Aorta (tissue), 5 donors: ENCODE measurements around the gene TXLNG. TPM values are rescaled to one million over a fixed set of nuclear protein-coding genes. Genes with fewer than 3 reads are reported as not detected.
A peak's percentile ranks its signal among the peaks of the same experiment; 100 is the strongest.

Experiments
- ATAC-seq: fragments of 200-7000 bp; cut with Tn5 transposase; one replicate; pipeline ENCODE4 v1.9.1; 2022; ENCODE audit warnings: moderate library complexity; ENCODE audit not compliant: low FRiP score
- DNase-seq, 2 donors: peaks; one replicate each; pipeline ENCODE4 v3.0.0-alpha.2; 2020
- H3K27ac ChIP-seq, 2 donors: one replicate each; pipeline ENCODE4 v1.5.1; 2013; ENCODE audit warnings: low read length in 2 of 2, mild to moderate bottlenecking in 2 of 2, moderate library complexity in 2 of 2, control low read depth in 1 of 2, inconsistent platforms in 1 of 2, low read depth in 1 of 2
- H3K27me3 ChIP-seq, 2 donors: one replicate each; pipeline ENCODE4 v1.6.1; 2013; ENCODE audit warnings: control low read depth in 1 of 2, low read length in 1 of 2, mild to moderate bottlenecking in 1 of 2, moderate library complexity in 1 of 2; ENCODE audit not compliant: insufficient read depth in 2 of 2, control insufficient read depth in 1 of 2
- H3K36me3 ChIP-seq, 2 donors: one replicate each; pipeline ENCODE4 v1.6.1; 2013; ENCODE audit warnings: control low read depth in 1 of 2, low read length in 1 of 2, mild to moderate bottlenecking in 1 of 2; ENCODE audit not compliant: insufficient read depth in 2 of 2, control insufficient read depth in 1 of 2
- H3K4me1 ChIP-seq, 2 donors: one replicate each; pipeline ENCODE4 v1.6.1; 2013; ENCODE audit warnings: low read length in 2 of 2, control low read depth in 1 of 2, mild to moderate bottlenecking in 1 of 2, moderate library complexity in 1 of 2; ENCODE audit not compliant: insufficient read depth in 2 of 2, control insufficient read depth in 1 of 2
- H3K4me3 ChIP-seq, 2 donors: one replicate each; pipeline ENCODE4 v1.5.1; 2013; ENCODE audit warnings: low read length in 2 of 2, control low read depth in 1 of 2, mild to moderate bottlenecking in 1 of 2
- H3K9me3 ChIP-seq: one replicate; pipeline ENCODE4 v1.6.1; 2013; ENCODE audit warnings: mild to moderate bottlenecking, low read length; ENCODE audit not compliant: control insufficient read depth
- WGBS, 2 donors: extraction: QIAGEN DNeasy Blood & Tissue Kit; methylation state at CpG; one replicate each; pipeline ENCODE4 v1.1.7; 2013; 5-methylcytosine and 5-hydroxymethylcytosine counted together
- intact Hi-C, 2 donors: fragments of 100-400 bp; cut with DNase I; formaldehyde crosslinking; loops; one replicate each; pipeline versions ENCODE4 v1.14.2 to v1.15.0; 2022
- polyA plus RNA-seq, 2 donors: library from polyadenylated mRNA; stranded (reverse); fragments of 200-250 nt; gene quantifications; one replicate each; pipeline ENCODE4 v1.2.3, GENCODE V29; 2013
- total RNA-seq, 2 donors: library from RNA; stranded (reverse); fragmentation: NEBNext Ultra II Directional; extraction: Animal tissue kit (Norgen Biotek cat#: 25700); gene quantifications; one replicate each; pipeline ENCODE4 v1.2.1, GENCODE V29; 2021
- donor health status: healthy with polysubstance abuse.
- donor health status: Bipolar disorder and iron deficiency.
- donor health status: DM: no; HTN: no; CAD: no.
- donor health status: DM: no; HTN: no; CAD: no.
- donor health status: DM: yes; HTN: yes; CAD: no.

The TXLNG gene
- total and polyA plus RNA-seq, 4 donors, result 3.6 to 11.8 (median 10.3) TPM

DNA sequence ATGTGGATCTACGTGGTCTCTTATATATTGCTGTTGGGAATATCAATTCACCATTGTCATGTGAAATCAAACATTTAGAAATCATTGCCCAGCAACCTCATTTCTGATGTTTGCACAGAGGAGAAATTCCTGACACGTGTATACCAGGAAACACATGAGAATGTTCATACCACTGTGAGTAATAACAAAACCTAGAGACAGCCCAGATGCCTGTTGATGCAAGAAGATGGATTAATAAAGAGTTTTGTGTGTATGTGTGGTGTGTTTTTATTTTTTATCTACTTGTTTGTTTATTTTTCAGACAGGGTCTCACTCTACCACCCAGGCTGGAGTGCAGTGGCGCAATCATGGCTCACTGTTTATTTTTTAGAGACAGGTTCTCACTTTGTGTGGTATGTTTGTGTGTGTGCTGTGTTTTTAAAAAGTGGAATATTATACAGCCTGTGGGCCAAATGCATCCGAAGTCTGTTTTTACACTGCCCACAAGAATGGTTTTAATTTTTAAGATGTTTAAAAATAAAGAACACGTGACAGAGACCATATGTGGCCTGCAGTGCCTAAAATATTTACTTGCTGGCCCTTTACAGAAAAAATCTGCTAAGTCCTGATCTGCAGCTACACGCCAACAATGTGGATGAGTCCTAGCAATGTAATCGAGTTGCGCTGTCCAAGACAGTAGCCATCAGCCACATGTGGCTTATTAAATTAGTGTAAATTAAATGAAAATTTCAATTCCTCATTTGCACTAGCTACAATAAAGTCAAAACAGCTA, 39.2 kb downstream of the TXLNG start:
- no peak overlapping the region for H3K4me3 ChIP-seq
- no peaks in the 10 kb centered on the region for H3K27me3 ChIP-seq
- no peak overlapping the region for H3K27ac ChIP-seq
- H3K36me3 ChIP-seq, result no peaks in the 10 kb centered on the region
- intact Hi-C loops, result loop anchor here (2.0 to 5.0 kb wide), 3 partner anchors 52 to 222 kb away; no protein-coding TSS in a partner anchor
- H3K4me1 ChIP-seq, result peaks cover 0 to 5% of the 10 kb centered on the region in 2 donors
- H3K9me3 ChIP-seq, result no peaks in the 10 kb centered on the region
- DNase-seq, result no peak
- WGBS, 2 donors, result 71 to 86% methylated on average over 8 of the region's 8 CpGs
- no peak for ATAC-seq

DNA sequence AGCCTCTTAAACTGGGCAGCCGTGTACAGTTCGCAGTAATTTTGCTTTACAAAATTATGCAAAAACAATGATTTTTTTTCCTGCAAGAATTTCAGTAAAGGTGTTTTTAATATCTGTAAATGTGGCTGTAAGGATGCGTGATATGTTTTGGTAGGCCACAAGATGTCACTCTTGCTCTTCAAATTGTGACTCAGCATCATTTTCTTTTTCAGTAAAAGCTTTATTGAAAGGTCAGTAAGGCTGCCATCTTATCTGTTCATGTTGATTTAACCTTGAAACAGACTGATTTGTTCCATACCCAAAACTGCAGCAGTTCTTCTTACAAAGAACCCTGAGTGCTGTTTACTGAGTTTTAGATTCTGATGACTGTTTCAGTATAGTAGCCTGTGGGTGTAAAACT, 39.9 kb downstream of the TXLNG start:
- no peak overlapping the region for H3K4me3 ChIP-seq
- no peaks in the 10 kb centered on the region for H3K36me3 ChIP-seq
- peaks cover 0 to 5% of the 10 kb centered on the region in 2 donors for H3K4me1 ChIP-seq
- no peak overlapping the region for H3K27ac ChIP-seq
- no peaks in the 10 kb centered on the region for H3K27me3 ChIP-seq
- intact Hi-C loops, result loop anchor here (2.0 to 5.0 kb wide), 3 partner anchors 51 to 221 kb away; no protein-coding TSS in a partner anchor
- no peaks in the 10 kb centered on the region for H3K9me3 ChIP-seq
- ATAC-seq (no peak), DNase-seq (no peak)
- WGBS, 2 donors, result 44 to 76% methylated on average over 3 of the region's 3 CpGs

DNA sequence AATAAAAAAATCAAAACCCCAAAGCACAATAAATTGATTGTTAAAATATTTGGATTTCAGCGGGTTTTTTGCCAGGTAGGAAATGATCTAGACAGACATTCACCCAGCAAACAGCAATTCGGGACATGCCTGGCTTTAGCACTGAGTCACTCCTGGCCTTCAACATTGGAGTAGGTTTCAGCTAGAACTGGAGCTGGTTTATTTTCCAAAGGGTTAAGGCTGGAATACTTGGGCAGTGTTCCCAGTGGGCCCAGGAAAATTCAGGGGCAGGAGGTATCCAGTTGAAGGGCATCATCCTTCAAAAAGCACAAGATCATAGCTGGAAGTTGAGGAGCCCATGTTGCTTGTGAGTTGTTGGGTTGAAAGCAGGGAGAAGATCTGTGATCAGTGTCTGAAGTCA, 41.0 kb downstream of the TXLNG start:
- Histone ChIP-seq H3K4me3 (no peak overlapping the region), H3K9me3 (no peaks in the 10 kb centered on the region), H3K27me3 (no peaks in the 10 kb centered on the region), H3K27ac (peak overlapping the region in 1 of 2 donors; percentile 44), H3K4me1 (peaks cover 0 to 5% of the 10 kb centered on the region in 2 donors), H3K36me3 (no peaks in the 10 kb centered on the region)
- ATAC-seq (no peak), DNase-seq (no peak)
- 18 to 56% methylated on average over 2 of the region's 2 CpGs for WGBS, 2 donors
- intact Hi-C loops, result loop anchor here (2.0 to 5.0 kb wide), 3 partner anchors 50 to 220 kb away; no protein-coding TSS in a partner anchor

DNA sequence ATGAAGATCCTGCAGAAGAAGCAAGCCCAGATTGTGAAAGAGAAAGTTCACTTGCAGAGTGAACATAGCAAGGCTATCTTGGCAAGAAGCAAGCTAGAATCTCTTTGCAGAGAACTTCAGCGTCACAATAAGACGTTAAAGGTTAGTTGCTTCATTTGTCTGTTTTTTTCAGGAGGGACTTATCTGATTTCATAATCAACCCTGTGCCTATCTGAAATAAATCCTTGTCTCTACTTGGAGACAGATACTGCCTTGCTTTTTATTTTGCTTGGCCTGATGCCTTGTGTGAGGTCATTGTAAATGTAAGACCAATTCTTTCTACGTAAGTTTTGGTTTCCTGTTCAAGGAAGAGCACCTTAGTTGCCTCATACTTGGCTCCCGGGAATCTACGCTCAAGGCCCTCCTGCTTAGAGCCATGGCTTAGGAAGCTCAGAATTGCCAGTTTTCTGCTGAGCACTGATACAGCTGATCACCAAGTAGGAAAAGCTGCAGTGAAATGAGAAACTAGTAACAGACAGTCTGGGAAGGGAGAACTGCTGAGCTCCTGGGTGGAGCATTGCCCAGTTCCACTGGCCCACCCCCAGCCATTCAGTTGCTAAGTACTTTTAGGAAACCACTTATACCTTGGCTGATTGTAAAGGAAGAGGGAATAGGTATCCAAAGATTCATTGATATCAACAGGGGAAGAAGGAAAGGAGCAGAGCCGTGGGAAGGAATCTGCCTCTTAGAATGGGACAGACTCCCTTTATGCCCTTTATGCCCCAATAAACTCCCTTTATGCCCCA, 42.0 kb downstream of the TXLNG start:
- ATAC-seq (peak; percentile 76), DNase-seq (no peak)
- Histone ChIP-seq H3K4me3 (no peak overlapping the region), H3K27ac (peak overlapping the region in 1 of 2 donors; percentile 36), H3K27me3 (no peaks in the 10 kb centered on the region), H3K9me3 (no peaks in the 10 kb centered on the region), H3K4me1 (peaks cover 0 to 5% of the 10 kb centered on the region in 2 donors), H3K36me3 (no peaks in the 10 kb centered on the region)
- WGBS, 2 donors, result 19 to 54% methylated on average over 6 of the region's 6 CpGs
- intact Hi-C loops, result loop anchor here (5.0 kb wide), 2 partner anchors 49 to 219 kb away; no protein-coding TSS in a partner anchor

DNA sequence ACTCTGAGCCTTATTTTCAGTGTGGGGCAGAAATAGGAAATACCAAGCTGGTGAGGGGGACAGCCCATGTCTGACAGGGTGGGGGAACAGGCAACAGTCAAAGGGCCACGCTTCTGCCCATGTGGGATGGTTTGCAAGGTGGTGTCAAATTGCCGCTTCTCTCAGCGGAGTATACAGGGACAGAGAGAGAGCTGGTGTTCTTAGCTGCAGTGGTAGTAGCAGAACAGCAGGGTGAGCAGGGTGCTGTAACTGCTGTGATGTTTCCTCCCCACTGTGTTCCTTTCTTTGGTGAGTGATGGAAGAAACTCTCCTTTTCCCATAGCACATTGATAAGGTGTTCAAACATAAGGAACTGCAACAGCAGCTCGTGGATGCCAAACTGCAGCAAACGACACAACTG, 46.0 kb downstream of the TXLNG start:
- intact Hi-C loops, result no loop called here
- DNase-seq, result no peak
- no peak overlapping the region for H3K27ac ChIP-seq
- no peak overlapping the region for H3K4me3 ChIP-seq
- WGBS, 2 donors, result 69 to 88% methylated on average over 5 of the region's 5 CpGs
- no peaks in the 10 kb centered on the region for H3K36me3 ChIP-seq
- H3K9me3 ChIP-seq, result no peaks in the 10 kb centered on the region
- peaks cover 0 to 5% of the 10 kb centered on the region in 2 donors for H3K4me1 ChIP-seq
- ATAC-seq, result no peak
- H3K27me3 ChIP-seq, result no peaks in the 10 kb centered on the region

DNA sequence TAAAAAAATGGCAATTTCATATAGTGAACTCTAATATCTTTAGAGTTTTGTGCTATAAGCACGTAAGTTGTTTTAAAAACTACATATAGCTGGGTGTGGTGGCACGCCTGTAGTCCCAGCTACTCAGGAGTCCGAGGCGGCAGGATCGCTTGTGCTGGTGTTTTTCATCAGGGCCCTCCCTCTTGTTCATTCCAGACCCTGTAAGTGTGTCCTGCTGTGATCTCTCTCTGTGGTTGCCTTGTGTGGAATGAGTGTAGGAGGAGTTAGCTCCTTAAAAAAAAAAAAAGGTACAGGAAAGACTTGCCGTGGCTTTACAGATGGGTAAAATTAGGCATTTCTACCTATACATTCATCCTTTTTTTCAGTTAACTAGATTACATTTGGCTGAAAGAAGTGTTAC, 48.5 kb downstream of the TXLNG start:
- Histone ChIP-seq H3K4me3 (no peak overlapping the region), H3K36me3 (no peaks in the 10 kb centered on the region), H3K9me3 (no peaks in the 10 kb centered on the region), H3K4me1 (no peaks in the 10 kb centered on the region), H3K27ac (no peak overlapping the region), H3K27me3 (no peaks in the 10 kb centered on the region)
- ATAC-seq (no peak), DNase-seq (no peak)
- intact Hi-C loops, result loop anchor here in 1 of 2 donors (5.0 kb wide), 1 partner anchor 37 kb away; the partner anchor contains the start of gene RBBP7
- 82 to 93% methylated on average over 6 of the region's 6 CpGs for WGBS, 2 donors

DNA sequence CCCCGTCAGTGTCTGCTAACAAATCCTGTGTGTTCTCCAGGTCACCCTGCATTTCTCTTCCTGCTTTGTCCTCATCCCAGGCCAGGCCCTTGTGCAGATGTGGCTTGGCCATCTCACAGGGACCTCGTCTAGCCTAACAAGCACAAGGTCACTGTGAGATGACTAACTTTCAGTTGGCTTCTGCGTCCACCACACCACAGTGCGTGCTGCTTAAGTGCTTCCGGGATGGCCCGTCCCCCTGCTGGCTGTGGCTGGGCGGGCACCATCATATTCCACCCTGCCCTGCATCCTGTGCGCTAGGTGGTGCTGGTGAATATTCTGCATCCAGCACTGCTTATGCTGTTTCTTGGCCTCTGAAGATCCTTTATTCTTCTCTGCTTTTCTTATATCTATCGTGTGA, 50.1 kb downstream of the TXLNG start:
- no peaks in the 10 kb centered on the region for H3K27me3 ChIP-seq
- WGBS, 2 donors, result 70 to 79% methylated on average over 9 of the region's 9 CpGs
- H3K4me1 ChIP-seq, result no peaks in the 10 kb centered on the region
- no peak overlapping the region for H3K4me3 ChIP-seq
- H3K36me3 ChIP-seq, result no peaks in the 10 kb centered on the region
- DNase-seq (no peak), ATAC-seq (no peak)
- no peaks in the 10 kb centered on the region for H3K9me3 ChIP-seq
- intact Hi-C loops, result loop anchor here in 1 of 2 donors (5.0 kb wide), 1 partner anchor 36 kb away; the partner anchor contains the start of gene RBBP7
- no peak overlapping the region for H3K27ac ChIP-seq

DNA sequence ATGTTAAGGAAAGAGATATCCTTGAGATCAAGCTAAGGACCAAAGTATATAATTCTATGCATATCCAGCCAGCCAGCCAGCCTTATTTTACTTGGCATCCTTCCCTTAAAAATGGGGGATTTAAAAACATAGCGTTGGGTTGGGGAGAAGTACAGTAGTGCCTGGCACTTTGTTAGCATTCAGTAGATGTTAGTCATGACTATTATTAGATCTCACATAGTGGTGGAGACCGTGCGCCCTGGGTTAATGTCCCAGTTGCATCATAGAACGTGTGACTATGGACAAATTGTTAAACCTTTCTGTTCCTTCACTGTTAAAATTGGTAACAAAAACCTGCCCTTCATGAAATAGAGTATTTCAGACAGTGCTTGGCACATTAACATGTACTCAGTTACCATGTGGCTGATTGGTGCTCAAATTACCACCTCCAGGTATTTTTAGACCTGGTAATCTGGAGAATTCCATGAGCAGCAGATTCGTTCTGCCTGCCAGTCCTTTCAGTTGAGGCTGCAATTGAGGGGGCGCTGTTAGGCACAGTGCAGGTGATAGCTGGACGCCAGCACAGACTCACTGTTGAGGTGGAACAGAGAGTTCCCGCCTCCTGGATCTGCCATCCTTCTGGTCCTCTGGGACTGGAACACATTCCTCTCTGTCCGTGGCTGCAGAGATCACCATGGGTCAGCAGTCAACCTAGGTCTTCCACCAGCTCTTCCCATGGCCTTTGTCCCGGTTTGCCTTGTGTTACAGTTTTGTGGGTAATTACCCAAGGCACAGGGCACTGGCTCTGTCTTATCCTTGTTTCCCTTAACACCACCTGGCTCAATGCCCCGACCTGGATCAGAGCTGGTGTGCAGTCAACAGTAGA, 52.2 kb downstream of the TXLNG start:
- H3K36me3 ChIP-seq, result no peaks in the 10 kb centered on the region
- intact Hi-C loops, result loop anchor here in 1 of 2 donors (5.0 kb wide), 1 partner anchor 34 kb away; the partner anchor contains the start of gene RBBP7
- no peak for DNase-seq
- peak overlapping the region in 1 of 2 donors; percentile 43 for H3K27ac ChIP-seq
- no peak overlapping the region for H3K4me3 ChIP-seq
- no peaks in the 10 kb centered on the region for H3K4me1 ChIP-seq
- WGBS, 2 donors, result 14 to 37% methylated on average over 11 of the region's 11 CpGs
- peak; percentile 60 for ATAC-seq
- no peaks in the 10 kb centered on the region for H3K9me3 ChIP-seq
- no peaks in the 10 kb centered on the region for H3K27me3 ChIP-seq
